EL (cell line): ENCODE data around the gene DIP2C.

Source experiments
- DNase-seq: peaks from one replicate; pipeline ENCODE4 v3.0.0-alpha.2; 2016

The DIP2C gene

DNA sequence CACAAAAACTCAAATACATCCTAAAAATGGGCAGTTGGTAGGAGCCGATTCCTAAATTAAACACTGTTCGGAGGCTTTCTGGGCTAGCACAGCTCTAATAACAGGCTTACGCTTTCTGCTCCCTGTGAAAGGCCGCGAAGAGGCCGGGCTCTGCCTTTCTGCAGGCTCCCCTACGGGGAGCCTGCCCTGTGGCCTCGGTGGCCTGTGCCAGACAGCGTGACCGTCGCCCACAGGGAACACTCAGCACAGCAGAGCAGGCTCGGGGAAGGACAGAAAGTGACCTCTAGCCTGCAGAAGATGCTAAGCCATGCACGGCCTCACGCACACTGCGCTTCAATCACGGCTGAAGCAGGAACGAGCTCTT is 64.2 kb downstream of the DIP2C start:
- DNase-seq = no peak

DNA sequence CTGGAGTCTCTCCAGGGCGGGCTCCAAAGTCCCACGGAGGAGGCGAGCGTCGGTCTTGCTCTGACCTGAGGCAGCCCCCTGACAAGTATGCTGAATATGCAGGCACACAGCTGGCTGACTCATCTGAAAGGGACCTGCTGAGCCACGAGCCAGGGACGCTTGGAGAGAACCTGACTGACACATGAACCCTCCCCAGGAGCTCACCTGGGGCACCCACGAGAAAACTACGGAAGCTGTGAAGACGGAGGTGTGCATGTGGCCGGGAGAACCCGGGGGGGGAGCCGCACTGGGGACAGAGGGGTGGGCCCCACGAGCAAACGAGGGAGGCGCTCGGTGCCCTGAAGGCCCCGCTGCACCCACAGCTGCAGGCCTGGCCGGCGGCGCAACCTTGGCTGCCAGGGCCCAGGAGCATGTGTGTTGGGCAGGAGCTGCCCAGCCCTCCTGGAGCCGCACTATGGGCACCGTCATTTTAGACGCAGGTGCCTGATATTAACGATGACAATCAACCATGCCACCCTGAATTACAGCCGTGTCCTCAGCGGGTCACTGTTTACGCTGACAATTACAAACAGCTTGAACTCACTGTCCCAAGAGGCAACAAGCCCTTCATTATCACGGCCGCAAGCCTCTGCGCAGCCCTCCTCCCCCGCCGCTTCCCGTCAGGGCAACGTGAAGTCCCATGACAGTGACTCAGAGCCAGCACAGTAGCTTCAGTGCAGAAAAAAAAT is 64.7 kb downstream of the DIP2C start:
- peak; percentile 62 for DNase-seq

DNA sequence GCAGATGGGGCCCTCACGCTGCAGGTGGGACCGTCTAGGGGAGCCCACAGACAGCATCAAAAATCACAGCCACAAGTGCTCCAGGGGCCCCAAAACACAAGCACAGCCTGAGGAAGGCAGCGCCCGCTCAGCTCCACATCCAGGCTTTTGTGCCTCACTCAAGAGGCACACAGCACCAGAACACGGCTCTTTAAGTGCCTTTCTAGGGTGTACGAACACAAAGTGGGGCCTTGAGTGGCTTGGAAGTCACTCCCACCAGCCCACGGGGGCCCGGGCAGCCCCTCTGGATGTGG is 65.2 kb downstream of the DIP2C start:
- no peak for DNase-seq

DNA sequence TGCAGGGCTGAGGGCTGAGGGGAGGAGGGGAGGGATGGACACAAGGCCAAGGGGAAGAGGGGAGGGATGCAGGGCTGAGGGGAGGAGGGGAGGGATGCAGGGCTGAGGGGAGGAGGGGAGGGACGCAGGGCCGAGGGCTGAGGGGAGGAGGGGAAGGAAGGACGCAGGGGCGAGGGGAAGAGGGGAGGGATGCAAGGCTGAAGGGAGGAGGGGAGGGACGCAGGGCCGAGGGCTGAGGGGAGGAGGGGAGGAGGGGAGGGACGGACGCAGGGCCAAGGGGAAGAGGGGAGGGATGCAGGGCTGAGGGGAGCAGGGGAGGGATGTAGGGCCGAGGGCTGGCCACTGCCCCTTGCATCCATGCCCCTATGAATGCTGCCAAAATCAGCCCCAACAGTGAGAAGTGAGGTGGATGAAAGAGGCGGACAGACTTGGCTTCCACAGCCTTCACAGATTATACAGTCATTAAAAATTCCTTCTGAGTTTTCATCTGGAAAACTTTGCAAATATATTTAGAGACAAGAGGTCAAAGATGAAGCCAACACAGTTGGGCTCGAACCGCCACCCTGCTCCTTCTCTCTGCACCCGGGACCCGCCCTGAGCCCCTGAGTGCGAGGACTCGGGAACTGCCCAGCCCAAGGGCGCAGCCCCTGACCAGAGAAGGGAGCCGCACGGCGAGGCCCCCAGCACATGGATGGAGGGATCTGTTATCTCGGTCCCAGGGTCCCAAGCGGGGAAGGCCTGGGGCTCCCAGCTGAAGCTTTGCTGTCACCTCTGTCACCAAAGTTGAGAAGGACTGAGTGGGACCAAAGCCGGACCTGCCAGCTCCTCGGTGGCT is 65.8 kb downstream of the DIP2C start:
- DNase-seq = no peak

DNA sequence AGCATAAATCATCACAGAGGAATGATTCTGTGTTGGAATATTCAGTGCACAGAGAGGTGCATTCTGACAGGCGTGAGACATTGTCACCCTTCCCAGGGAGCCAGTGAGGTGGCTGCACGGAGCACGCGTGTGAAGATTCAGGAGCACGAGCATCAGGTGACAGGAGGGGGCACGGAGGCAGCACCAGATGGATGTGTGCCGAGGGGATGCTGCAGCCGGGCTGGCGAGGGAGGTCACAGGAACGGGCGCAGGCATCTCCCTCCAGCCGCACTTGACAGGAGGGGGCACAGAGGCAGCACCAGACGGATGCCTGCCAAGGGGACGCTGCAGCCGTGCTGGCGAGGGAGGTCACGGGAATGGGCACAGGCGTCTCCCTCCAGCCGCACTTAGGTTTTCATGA is 66.5 kb downstream of the DIP2C start:
- no peak for DNase-seq

DNA sequence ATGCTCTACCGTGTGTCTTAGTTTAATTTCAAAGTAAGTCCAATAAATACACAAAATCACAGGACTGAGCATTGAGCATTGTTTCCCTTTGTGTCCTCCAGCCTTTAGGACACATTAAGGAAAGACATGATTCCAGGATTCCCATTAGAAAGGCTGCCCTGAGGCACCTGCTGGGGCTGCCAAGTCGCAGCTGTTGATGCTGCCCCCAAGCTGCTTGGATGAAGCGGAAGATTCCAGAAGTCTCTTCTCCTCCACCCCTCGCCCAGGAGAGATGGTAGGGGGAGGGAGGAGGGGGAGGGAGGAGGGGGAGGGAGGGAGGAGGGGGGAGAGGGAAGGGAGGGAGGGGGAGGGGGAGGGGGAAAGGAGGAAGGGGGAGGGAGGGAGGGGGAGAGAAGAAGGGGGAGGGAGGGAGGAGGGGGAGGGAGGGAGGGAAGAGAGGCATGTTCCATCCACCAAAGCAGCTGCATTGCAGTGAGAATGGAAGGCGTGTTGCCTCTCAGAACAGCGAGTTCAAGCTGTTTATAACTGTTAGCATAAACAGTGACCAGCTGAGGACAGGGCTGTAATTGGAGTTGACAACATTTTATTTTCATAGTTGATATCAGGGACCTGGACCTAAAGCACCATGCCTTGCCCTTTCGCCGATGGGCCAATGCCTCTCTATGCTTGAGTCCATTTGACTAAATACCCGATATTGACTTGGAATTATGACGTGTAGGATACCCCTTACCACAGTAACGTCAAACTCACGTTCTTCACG is 67.3 kb downstream of the DIP2C start:
- DNase-seq = no peak

DNA sequence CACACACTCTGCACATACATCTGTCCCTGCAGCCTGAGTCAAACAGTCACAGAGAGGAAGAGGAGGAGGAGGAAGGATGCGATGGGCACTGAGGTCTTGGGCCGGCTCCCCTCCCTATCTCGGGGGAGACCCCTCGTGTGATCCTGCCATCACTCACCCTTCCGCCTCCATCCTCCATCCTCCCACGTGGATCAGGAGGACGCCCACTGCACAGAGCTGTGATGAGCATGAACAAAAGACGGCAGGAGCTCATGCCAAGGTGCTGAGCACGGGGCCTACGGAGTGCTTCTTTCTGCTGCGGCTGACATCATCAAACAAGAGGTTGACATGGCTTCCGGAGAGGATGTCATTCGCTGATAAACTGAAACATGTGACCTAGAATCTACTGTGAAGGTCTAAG is 68.0 kb downstream of the DIP2C start:
- no peak for DNase-seq

DNA sequence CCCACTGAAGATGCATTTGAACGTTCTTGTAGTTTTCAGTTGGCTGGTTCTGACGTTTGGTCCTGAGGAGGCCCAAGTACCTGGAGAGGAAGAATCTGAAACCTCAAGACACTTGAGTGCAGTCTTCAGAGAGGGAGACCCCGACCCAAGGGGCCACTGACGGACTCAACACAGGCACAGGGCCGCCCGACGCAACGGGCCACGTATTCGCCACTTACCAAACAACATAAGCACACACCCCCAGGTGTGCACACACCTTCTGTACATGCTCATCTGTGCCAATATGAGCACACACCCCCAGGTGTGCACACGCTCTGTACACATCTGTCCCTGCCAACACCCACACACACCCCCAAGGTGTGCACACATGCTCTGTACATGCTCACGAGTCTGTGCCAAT is 68.5 kb downstream of the DIP2C start:
- no peak for DNase-seq

DNA sequence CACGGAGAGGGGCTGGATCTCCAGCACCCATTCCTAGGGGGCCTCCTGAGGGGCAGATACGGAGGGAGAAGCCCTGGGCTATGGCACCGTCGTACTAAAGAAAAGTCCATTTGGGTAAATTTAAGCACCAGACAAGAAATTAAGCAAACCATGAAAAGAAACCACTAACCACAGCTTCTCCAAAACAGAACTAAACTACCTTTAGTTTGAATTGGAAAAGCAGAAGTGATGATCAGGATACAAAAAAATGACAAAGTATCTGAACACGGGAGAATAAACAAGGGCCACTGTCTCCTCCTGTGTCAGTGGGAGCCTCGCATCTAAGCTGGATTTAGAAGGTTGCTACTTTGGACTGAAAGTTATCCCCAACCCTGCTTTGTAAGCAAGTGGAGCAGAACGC is 69.1 kb downstream of the DIP2C start:
- no peak for DNase-seq

DNA sequence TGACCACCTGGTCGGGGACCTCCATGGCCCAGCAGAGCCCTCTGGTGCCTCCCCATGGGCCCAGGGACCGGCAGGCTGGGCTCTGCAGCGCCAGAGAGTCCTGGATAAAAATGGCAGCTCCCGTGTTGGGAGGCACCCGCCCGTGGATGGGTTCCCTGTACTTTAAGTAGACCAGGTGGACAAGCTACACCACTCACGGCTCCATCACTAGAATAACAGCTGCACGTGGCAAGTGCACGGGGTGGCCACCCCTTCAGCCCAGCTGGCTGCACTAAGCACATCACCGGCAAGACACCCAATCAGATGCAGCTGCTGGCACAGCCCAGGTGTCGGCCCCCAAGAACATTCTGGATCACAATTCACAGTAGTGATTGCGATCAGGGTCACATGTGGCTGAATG is 69.8 kb downstream of the DIP2C start:
- no peak for DNase-seq

DNA sequence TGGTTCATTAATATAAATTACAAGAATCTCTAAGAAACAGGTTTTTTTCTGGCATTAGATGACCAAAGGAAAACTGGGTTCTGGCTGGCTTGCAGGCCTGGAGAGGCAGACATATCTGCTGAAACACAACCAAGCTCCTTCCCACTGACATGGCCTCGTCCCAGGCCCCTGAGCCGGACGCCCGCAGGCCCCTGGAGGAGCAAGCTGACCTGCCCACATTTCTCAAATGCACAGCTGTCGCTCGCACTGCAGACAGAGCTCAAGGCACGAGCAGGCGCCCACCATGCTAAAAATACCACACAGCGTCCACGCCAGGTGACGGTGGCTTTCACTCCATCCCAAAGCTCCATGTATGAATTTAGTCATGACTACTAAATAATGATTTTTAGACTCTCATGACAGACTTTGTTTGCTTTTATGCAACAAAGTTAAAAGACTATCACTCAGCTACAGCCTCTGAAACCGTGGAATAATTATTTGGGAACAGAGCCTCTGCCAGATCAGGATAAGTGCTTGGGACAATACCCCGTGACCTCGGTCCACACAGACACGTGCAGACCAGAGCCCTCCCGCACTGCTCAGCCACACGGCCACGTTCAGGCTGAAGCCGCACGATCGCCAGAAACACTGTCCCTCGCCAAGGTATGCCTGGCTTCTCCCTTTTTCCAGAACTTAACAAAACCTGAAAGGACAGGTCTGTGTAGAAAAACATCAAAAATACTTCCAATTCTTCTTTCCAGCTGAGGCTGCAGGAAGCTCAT is 71.1 kb downstream of the DIP2C start:
- DNase-seq = no peak

DNA sequence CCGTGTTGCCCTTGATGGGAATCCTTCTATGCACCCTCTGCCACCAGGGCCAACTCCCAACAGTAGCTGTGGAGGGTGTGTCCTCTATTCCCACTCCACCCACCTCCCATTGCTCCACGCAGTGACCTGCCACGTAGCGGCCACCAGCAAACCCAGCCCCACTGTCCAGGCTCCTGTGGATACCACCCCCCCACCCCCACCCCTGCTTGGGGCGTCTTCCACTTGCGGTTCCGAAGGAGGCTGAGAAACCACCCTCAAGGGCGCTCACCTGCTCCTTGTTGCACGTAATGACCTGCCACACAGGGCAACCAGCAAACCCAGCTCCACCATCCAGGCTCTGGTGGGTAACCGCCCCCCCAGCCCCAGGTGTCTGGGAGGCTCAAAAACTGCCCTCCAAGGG is 72.0 kb downstream of the DIP2C start:
- DNase-seq = no peak

DNA sequence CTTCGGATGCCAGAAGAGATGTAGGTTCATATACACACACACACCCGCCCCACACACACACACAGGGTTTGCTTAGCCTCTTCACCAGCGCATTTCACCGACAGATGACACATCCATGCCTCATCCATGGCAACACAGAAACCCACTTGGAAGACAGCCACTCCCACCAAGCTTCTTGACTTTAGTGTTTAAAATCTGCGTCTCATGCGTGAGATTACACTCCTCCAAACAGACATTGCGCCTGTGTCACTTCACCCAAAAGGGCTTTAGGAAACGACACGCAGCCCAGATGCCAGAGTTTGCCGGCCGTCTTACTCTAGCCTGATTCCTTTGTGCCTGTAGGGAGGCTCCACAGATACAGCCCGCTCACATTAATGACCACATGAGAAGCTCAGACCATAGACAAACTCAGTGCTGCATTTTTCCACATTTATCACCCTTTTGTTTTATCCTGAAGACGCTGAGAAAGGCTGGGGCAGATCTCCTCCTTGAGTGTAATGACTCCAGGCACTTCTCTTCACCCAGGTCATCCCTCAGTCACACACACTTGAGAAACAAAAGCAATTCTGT is 73.8 kb downstream of the DIP2C start:
- peak; percentile 82 for DNase-seq

DNA sequence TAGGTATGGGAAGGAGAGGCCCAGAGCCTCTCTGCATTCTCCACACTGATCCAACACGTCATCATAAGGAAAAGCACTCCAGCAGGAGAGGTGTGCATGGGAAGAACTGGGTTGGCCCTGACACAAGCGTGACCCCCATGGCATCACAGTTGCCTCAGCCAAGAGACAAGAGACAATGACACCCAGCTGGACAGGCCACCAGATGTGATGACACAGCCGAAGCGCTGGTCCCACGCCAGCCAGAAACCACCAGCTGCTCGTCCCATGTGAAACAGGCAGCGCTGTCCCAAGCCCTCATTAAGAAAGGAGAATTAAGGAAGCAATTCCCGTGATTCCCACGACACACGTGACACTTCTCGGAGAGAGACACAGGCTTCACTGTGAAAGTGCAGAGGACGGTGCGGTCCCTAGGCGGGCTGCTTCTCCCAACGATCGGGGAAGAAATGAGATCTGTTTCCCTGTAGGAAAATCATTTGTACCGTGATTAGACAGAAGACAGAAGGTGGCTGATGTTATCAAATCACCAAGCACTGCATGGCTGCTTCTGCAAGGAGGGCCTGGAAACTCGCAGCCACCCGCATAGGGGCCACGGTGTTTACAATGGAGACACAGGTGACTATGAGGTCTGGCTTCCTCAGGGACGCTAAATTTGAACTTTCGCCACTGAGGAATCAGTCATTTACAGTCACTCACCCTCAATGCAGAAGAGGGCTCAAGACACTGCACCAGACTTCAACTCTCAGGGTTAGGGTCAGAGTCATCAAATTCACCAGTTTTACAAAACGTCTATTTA is 74.5 kb downstream of the DIP2C start:
- DNase-seq = no peak

DNA sequence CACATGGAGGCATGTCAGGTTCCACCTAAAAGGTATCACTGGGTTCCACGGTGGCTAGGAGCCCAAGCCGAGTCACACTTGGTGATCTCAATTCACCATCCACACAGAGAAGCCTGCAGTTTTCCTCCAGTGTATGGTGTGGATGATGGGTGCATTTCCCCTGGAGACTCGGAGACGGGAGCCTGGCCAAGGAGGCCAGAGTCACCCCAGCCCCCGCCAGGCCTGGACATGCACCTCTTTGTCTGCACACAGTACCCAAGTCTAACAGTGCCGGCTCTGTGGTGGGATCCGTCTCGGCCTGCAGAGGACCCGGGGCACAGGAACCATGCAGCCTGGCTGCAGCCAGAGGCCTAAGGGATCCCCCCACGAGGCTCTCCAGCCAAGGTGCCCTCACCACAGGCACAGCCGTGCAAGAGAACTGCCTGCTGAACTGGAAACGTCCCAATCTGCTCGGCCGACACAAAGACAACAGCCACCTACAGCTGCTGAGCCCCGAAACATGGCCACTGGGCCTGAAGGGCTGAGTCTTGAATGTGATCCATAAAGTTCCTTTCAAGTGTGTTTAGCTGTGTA is 75.2 kb downstream of the DIP2C start:
- no peak for DNase-seq

DNA sequence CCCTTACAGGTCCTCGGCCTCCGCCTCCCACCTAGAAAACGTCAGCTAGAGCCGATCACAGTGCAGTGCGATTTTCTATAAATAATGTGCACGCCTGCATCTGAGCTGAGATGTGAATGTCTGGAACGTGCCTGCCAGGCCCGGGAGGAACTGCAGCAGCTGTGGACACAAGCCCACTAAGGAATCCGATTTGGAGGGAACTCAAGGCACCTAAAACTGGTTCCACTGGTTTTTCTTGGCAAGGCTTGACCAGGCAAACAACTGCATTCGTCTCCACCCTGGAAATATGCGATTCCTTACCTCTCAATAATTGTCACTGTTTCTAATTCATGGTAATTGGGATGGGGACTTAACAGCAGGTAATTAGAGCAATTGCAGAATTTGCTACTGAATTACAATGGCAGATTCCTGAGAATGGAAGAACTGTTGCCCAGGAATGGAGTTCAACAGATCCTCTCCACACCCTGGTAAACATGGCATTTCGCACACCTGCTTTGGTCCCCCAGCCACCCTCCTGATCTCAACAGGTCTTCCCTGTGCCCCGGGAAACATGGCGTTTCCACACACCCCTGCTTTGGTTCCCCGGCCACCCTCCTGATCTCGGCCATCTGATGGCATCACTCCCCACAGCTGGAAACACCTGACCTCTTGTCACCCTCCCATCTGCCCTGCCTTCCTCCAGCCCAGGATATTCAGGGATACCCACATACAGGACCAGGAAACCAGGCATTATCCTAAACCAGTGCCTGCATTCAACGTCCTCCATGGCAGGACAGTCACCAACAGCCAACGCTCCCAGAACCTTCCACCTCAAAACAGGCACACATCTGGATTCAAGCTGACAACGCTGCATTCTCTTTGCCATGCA is 76.0 kb downstream of the DIP2C start:
- no peak for DNase-seq

DNA sequence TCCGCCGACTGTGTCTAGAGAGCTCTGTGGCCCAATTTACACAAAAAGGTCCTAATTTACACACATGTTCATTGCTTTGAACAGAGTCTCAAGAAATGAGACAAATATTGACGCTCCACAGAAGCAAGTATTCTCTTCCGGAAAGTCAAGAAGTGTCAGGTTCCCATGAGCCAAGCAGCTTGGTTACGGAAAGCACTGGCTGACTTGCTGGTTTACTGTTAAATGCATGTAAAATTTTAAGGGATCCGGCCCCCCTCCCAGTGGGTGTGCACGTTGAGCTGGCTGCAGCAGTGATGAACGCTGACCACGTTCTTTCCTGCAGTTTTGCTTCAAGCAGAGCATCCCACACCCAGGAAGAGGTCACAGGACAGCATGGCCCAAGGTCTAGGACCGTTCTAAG is 76.8 kb downstream of the DIP2C start:
- no peak for DNase-seq

DNA sequence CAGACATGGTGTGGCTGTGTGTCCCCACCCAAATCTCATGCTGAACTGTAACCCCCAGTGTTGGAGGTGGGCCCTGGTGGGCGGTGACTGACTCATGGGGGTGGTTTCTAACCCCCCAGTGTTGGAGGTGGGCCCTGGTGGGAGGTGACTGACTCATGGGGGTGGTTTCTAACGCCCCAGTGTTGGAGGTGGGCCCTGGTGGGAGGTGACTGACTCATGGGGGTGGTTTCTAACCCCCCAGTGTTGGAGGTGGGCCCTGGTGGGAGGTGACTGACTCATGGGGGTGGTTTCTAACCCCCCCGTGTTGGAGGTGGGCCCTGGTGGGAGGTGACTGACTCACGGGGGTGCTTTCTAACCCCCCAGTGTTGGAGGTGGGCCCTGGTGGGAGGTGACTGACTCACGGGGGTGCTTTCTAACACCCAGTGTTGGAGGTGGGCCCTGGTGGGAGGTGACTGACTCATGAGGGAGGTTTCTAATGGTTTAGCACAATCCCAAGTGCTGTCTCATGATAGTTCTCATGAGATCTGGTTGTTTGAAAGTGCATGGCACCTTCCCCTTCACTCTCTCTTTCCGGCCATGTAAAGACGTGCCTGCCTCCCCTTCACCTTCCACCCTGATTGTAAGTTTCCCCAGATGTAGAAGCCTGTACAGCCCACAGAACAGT is 78.7 kb downstream of the DIP2C start:
- peak; percentile 84 for DNase-seq

DNA sequence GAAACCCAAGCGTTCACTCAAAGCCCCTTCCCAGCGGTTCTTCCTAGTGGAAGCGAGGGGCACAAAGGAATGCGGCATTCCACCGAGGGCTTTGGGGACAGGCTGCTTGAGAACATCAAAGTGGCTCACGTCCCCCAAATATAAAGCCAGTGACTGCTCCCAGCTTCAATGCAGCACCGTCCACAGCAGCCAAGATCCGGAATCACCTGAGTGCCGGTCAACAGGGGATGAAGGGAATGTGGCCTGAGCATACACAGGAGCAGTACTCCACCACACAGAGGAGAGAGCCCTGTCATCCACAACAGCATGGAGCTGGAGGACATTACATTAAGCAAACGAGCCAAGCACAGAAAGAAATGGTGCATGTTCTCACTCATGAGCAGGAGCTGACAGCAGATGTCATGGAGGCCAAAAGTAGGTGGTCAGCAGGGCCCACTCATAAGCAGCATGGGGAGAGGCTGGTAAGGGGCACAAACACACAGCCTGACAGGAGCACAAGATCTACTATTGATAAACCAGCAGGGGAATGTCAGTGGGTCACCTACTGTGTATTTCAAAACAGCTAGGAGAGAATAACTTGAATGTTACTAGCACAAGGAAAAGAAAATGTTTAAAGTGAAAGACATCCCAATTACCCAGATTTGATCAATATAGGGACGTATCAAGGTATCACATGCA is 79.5 kb downstream of the DIP2C start:
- DNase-seq = peak; percentile 14

DNA sequence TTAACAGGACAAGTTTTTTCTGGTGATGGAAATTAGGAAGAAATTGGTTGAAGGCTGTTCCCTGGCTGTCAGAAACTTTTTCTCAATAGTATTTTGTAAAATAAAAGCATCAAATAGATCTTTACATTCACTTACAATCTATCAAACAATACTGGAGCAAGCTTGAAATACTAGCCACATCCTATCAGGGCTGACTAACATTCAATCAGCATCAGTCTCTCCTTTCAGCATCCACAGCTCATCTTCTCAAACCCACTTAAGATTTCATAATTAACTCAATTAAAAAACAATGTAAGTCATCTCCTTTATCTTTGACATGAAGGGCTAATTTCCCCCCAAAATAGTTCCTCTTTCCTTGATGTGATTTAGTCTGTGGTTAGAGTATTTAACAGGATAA is 80.2 kb downstream of the DIP2C start:
- no peak for DNase-seq
